ENCODE results near the gene ATP4A.

The ATP4A gene

GRCh38 chr19:35566738-35567137 lies 3.3 kb upstream of the ATP4A start:
- Histone ChIP-seq H3K9me2 (replicated peaks; ENCODE audit: low read depth, low read length) (no peaks in the 10 kb centered on the region), H3K4me1 (ENCODE audit: insufficient read depth, low read length, poor library complexity, severe bottlenecking) (no peaks in the 10 kb centered on the region)

GRCh38 chr19:35565016-35565856 lies 1.8 kb upstream of the ATP4A start:
- H3K79me2 ChIP-seq (ENCODE audit: insufficient read depth, low read length), result no peaks in the 10 kb centered on the region
- H2AFZ ChIP-seq (ENCODE audit: low read length), result no peak overlapping the region
- no peak overlapping the region for H3K4me3 ChIP-seq (ENCODE audit: low read length, poor library complexity, severe bottlenecking)
- TF ChIP-seq EZH2phosphoT487 (IDR thresholded peaks at IDR 0.05; ENCODE audit: borderline replicate concordance) (no peak), CTCF (conservative IDR thresholded peaks at IDR 0.05; ENCODE audit: low read length) (no peak)
- no peaks in the 10 kb centered on the region for H3F3A ChIP-seq (ENCODE audit: low read depth)
- H3K9me2 ChIP-seq (replicated peaks; ENCODE audit: low read depth, low read length), result no peaks in the 10 kb centered on the region
- no peak overlapping the region for H3K4me2 ChIP-seq (ENCODE audit: low read depth, low read length, poor library complexity, severe bottlenecking)
- no peaks in the 10 kb centered on the region for H4K20me1 ChIP-seq (ENCODE audit: insufficient read depth, low read length, poor library complexity, severe bottlenecking)
- H3K36me3 ChIP-seq (ENCODE audit: insufficient read depth, low read length), result no peaks in the 10 kb centered on the region
- H3K4me1 ChIP-seq (ENCODE audit: insufficient read depth, low read length, poor library complexity, severe bottlenecking), result no peaks in the 10 kb centered on the region
- H3K9me3 ChIP-seq (ENCODE audit: insufficient read depth, low read depth, low read length), result no peaks in the 10 kb centered on the region
- no peaks in the 10 kb centered on the region for H3K27me3 ChIP-seq (ENCODE audit: insufficient read depth, low read length, poor library complexity, severe bottlenecking)
- no peak overlapping the region for H3K9ac ChIP-seq (ENCODE audit: low read depth, low read length, poor library complexity, severe bottlenecking)

More at GRCh38 chr19:35566738-35567137, 3.3 kb upstream of the ATP4A start:
- no peaks in the 10 kb centered on the region for H4K20me1 ChIP-seq (ENCODE audit: insufficient read depth, low read length, poor library complexity, severe bottlenecking)
- H2AFZ ChIP-seq (ENCODE audit: low read length), result no peak overlapping the region
- H3K9me3 ChIP-seq (ENCODE audit: insufficient read depth, low read depth, low read length), result no peaks in the 10 kb centered on the region
- TF ChIP-seq CTCF (conservative IDR thresholded peaks at IDR 0.05; ENCODE audit: low read length), result no peak
- H3F3A ChIP-seq (ENCODE audit: low read depth), result no peaks in the 10 kb centered on the region
- no peak overlapping the region for H3K4me2 ChIP-seq (ENCODE audit: low read depth, low read length, poor library complexity, severe bottlenecking)
- H3K27me3 ChIP-seq (ENCODE audit: insufficient read depth, low read length, poor library complexity, severe bottlenecking), result no peaks in the 10 kb centered on the region
- H3K9ac ChIP-seq (ENCODE audit: low read depth, low read length, poor library complexity, severe bottlenecking), result no peak overlapping the region
- no peak overlapping the region for H3K4me3 ChIP-seq (ENCODE audit: low read length, poor library complexity, severe bottlenecking)
- H3K79me2 ChIP-seq (ENCODE audit: insufficient read depth, low read length), result no peaks in the 10 kb centered on the region
- no peaks in the 10 kb centered on the region for H3K36me3 ChIP-seq (ENCODE audit: insufficient read depth, low read length)

GRCh38 chr19:35562776-35563175 lies 682 bp downstream of the ATP4A start:
- H3K9me2 ChIP-seq (replicated peaks; ENCODE audit: low read depth, low read length), result no peaks in the 10 kb centered on the region
- no peaks in the 10 kb centered on the region for H3K9me3 ChIP-seq (ENCODE audit: insufficient read depth, low read depth, low read length)
- H3K79me2 ChIP-seq (ENCODE audit: insufficient read depth, low read length), result no peaks in the 10 kb centered on the region
- no peak overlapping the region for H3K9ac ChIP-seq (ENCODE audit: low read depth, low read length, poor library complexity, severe bottlenecking)
- no peak overlapping the region for H2AFZ ChIP-seq (ENCODE audit: low read length)
- no peaks in the 10 kb centered on the region for H3K4me1 ChIP-seq (ENCODE audit: insufficient read depth, low read length, poor library complexity, severe bottlenecking)
- H4K20me1 ChIP-seq (ENCODE audit: insufficient read depth, low read length, poor library complexity, severe bottlenecking), result no peaks in the 10 kb centered on the region
- no peaks in the 10 kb centered on the region for H3K27me3 ChIP-seq (ENCODE audit: insufficient read depth, low read length, poor library complexity, severe bottlenecking)
- no peak for TF ChIP-seq CTCF (conservative IDR thresholded peaks at IDR 0.05; ENCODE audit: low read length)
- TF ChIP-seq EZH2phosphoT487 (IDR thresholded peaks at IDR 0.05; ENCODE audit: borderline replicate concordance), result no peak
- no peaks in the 10 kb centered on the region for H3F3A ChIP-seq (ENCODE audit: low read depth)
- no peaks in the 10 kb centered on the region for H3K36me3 ChIP-seq (ENCODE audit: insufficient read depth, low read length)
- H3K4me2 ChIP-seq (ENCODE audit: low read depth, low read length, poor library complexity, severe bottlenecking), result no peak overlapping the region
- H3K4me3 ChIP-seq (ENCODE audit: low read length, poor library complexity, severe bottlenecking), result no peak overlapping the region

Data from Loucy (cell line).